Activated T-helper 1 cell treated with anti-CD3 and anti-CD28 coated beads, Interleukin-12 subunit alpha, Interleukin-12 subunit beta, Interleukin-2, Interleukin-4 antibody, amounts not matched to agents 30 ng/mL and 10 ng/mL and 1 ng/mL, durations not matched to agents 14 hours and 24 hours and 36 hours (primary cell): ENCODE results near the gene MRPS17. TPM values are rescaled to one million over a fixed set of nuclear protein-coding genes. Genes with fewer than 3 reads are reported as not detected.

ENCODE experiments used
- DNase-seq: peaks from one replicate; pipeline ENCODE4 v3.0.0; 2021; ENCODE audit warnings: low spot score
- H3K27ac Mint-ChIP-seq: one replicate; pipeline ENCODE4 v1.8.0; 2021; ENCODE audit warnings: mild to moderate bottlenecking, mixed read lengths
- H3K27me3 Mint-ChIP-seq: one replicate; pipeline ENCODE4 v1.8.0; 2022; ENCODE audit warnings: mild to moderate bottlenecking, moderate library complexity, mixed read lengths; ENCODE audit not compliant: insufficient read depth
- H3K36me3 Mint-ChIP-seq: one replicate; pipeline ENCODE4 v1.8.0; 2021; ENCODE audit warnings: low read depth, mixed read lengths
- H3K4me1 Mint-ChIP-seq: one replicate; pipeline ENCODE4 v1.8.0; 2021; ENCODE audit warnings: low read depth, mixed read lengths
- H3K4me3 Mint-ChIP-seq: one replicate; pipeline ENCODE4 v1.8.0; 2021; ENCODE audit warnings: mild to moderate bottlenecking, moderate library complexity, mixed read lengths
- H3K9me3 Mint-ChIP-seq: one replicate; pipeline ENCODE4 v1.8.0; 2021; ENCODE audit warnings: mixed read lengths
- intact Hi-C: fragments of 100-400 bp; cut with micrococcal nuclease; formaldehyde crosslinking; loops from one replicate; pipeline ENCODE4 v1.15.1; 2024
- total RNA-seq: library from RNA; stranded (reverse); gene quantifications from 2 replicates; pipeline ENCODE4 v1.2.3, GENCODE V29; 2022

The MRPS17 gene
- total RNA-seq, 1 donor from 2014 or later, result 38.2 TPM

- DNase-seq, result no peak
- no peaks in the 10 kb centered on the region for H3K27me3 Mint-ChIP-seq
- H3K36me3 Mint-ChIP-seq, result peaks cover 28% of the 10 kb centered on the region
- no peak overlapping the region for H3K27ac Mint-ChIP-seq
- H3K4me1 Mint-ChIP-seq, result no peaks in the 10 kb centered on the region
- H3K4me3 Mint-ChIP-seq, result no peak overlapping the region
- intact Hi-C loops, result no loop called here
- H3K9me3 Mint-ChIP-seq, result no peaks in the 10 kb centered on the region
Measured at GRCh38 chr7:55980266-55980665, 28.6 kb downstream of the MRPS17 start.

DNA sequence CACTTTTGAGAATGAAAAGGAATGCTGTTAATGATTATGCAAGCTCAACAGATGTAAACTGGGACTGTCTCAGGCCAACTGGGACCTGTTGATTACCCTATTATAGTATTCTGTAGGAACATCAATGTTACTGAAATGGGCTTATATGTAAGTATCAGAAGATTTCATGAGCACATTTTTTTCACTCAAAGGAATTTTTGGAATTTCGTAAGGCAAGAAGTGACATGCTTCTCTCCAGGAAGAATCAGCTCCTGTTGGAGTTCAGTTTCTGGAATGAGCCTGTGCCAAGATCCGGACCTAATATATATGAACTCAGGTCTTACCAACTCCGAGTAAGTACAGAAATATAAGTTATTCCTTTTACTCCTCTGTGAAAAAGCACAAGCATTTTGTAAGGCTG is 31.9 kb downstream of the MRPS17 start:
- no peaks in the 10 kb centered on the region for H3K4me1 Mint-ChIP-seq
- no peak overlapping the region for H3K4me3 Mint-ChIP-seq
- no peaks in the 10 kb centered on the region for H3K27me3 Mint-ChIP-seq
- intact Hi-C loops, result no loop called here
- H3K9me3 Mint-ChIP-seq, result no peaks in the 10 kb centered on the region
- H3K27ac Mint-ChIP-seq, result no peak overlapping the region
- no peak for DNase-seq
- H3K36me3 Mint-ChIP-seq, result peaks cover 33% of the 10 kb centered on the region

- H3K9me3 Mint-ChIP-seq, result no peaks in the 10 kb centered on the region
Measured at GRCh38 chr7:55992346-55992745, 40.7 kb downstream of the MRPS17 start.

DNA sequence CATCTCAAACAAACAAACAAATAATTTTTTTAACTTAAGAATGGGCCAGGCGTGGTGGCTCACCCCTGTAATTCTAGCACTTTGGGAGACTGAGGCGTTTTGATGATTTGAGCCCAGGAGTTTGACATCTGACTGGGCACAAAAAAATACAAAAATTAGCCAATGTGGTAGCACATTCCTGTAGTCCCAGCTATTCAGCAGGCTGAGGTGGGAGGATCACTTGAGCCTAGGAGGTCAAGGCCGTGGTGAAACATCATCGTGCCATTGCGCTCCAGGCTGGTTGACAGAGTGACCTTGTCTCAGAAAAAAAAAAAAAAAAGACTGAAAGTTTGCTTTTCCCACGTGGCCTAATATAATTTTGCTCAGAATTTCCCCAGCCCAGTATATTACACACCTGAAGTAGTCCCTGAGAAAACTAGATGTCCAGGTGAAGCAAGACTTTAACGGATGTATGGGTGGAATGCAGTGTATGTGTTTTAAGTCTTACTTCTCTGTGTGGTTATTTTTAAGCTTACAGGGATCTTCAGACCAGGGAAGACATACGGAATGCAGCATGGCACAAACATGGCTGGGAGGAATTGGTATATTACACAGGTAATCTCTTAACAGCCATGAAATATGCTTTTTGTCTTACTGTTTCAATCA is 45.3 kb downstream of the MRPS17 start:
- intact Hi-C loops, result no loop called here
- no peak for DNase-seq
- Mint-ChIP-seq H3K36me3 (peaks cover 24% of the 10 kb centered on the region), H3K4me1 (peaks cover 16% of the 10 kb centered on the region), H3K27ac (no peak overlapping the region), H3K9me3 (no peaks in the 10 kb centered on the region), H3K27me3 (no peaks in the 10 kb centered on the region), H3K4me3 (no peak overlapping the region)

More at GRCh38 chr7:55992346-55992745, 40.7 kb downstream of the MRPS17 start:
- Mint-ChIP-seq H3K27ac (no peak overlapping the region), H3K27me3 (no peaks in the 10 kb centered on the region), H3K4me1 (no peaks in the 10 kb centered on the region), H3K36me3 (peaks cover 20% of the 10 kb centered on the region), H3K4me3 (no peak overlapping the region)
- intact Hi-C loops, result no loop called here
- no peak for DNase-seq

DNA sequence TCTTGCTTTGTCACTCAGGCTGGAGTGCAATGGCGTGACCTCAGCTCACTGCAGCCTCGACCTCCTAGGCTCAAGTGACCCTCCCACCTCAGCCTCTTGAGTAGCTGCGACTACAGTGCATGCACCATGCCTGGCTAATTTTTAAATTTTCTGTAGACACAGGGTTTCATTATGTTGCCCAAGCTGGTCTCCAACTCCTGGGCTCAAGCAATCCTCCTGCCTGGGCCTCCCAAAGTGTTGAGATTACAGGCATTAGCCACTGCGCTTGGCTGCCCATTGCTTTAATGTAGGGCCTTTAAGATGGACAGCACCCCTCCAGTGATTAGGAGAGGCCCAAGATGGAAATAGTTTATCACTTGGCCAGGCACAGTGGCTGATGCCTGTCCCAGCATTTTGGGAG is 52.1 kb downstream of the MRPS17 start:
- Mint-ChIP-seq H3K27me3 (no peaks in the 10 kb centered on the region), H3K4me3 (no peak overlapping the region), H3K9me3 (no peaks in the 10 kb centered on the region), H3K27ac (no peak overlapping the region), H3K4me1 (peaks cover 15% of the 10 kb centered on the region), H3K36me3 (peaks cover 9% of the 10 kb centered on the region)
- no peak for DNase-seq
- intact Hi-C loops, result loop anchor here (1.0 to 2.0 kb wide), 2 partner anchors 61 to 362 kb away; partner anchors contain the start of gene SUMF2

Other genes with a start within 250 kb of the MRPS17 start
- not detected in 2 replicates for gene SEPTIN14, start 89.1 kb upstream of the MRPS17 start, total RNA-seq
- gene ZNF713, start 64.4 kb upstream of the MRPS17 start, total RNA-seq, result 1.3 and 3.1 TPM in 2 replicates
- gene NIPSNAP2, start 12.7 kb downstream of the MRPS17 start, total RNA-seq, result 49.4 and 50.0 TPM in 2 replicates
- 17.3 and 19.3 TPM in 2 replicates for gene PSPH, start 99.6 kb downstream of the MRPS17 start, total RNA-seq
- gene CCT6A, start 99.9 kb downstream of the MRPS17 start, total RNA-seq, result 308 TPM in 2 replicates
- 157 and 166 TPM in 2 replicates for gene SUMF2, start 112.4 kb downstream of the MRPS17 start, total RNA-seq
- gene PHKG1, start 141.1 kb downstream of the MRPS17 start, total RNA-seq, result 3.4 and 4.3 TPM in 2 replicates
- gene CHCHD2, start 154.6 kb downstream of the MRPS17 start, total RNA-seq, result 613 and 617 TPM in 2 replicates
- gene NUPR2, start 164.5 kb downstream of the MRPS17 start, total RNA-seq, result not detected in 2 replicates